Nephron (organoid): ENCODE results near the gene ZNF705A.
"Not testable (repeated sequence)": the region's sequence is repeated elsewhere in the genome, so short reads cannot be mapped to it uniquely, and the experiment has no call there.

Experiments
- H3K27ac Mint-ChIP-seq, 3 experiments: 2 replicates each; pipeline ENCODE4 v1.8.0; 2020; ENCODE audit warnings: mixed read lengths in 3 of 3, mild to moderate bottlenecking in 2 of 3, moderate library complexity in 1 of 3
- H3K27me3 Mint-ChIP-seq: 2 replicates; pipeline ENCODE4 v1.8.0; 2021; ENCODE audit warnings: low read depth, mild to moderate bottlenecking, moderate library complexity, mixed read lengths
- H3K36me3 Mint-ChIP-seq: 2 replicates; pipeline ENCODE4 v1.8.0; 2020; ENCODE audit warnings: low read depth, mixed read lengths
- H3K4me1 Mint-ChIP-seq: 2 replicates; pipeline ENCODE4 v1.8.0; 2020; ENCODE audit warnings: mixed read lengths
- H3K4me3 Mint-ChIP-seq, 3 experiments: 2 replicates each; pipeline ENCODE4 v1.8.0; 2020; ENCODE audit warnings: mild to moderate bottlenecking in 3 of 3, mixed read lengths in 3 of 3, moderate library complexity in 2 of 3
- H3K9me3 Mint-ChIP-seq: 2 replicates; pipeline ENCODE4 v1.8.0; 2020; ENCODE audit warnings: mixed read lengths
- TF ChIP-seq, protein P1 (sequence below), 3 experiments: fragments of 200-600 bp; sonication (generic); IDR thresholded peaks; one replicate each; pipeline ENCODE4 v1.5.0; 2021; ENCODE audit warnings: antibody characterized with exemption in 3 of 3; ENCODE audit not compliant: unreplicated experiment in 3 of 3

Gene ZNF705A

DNA sequence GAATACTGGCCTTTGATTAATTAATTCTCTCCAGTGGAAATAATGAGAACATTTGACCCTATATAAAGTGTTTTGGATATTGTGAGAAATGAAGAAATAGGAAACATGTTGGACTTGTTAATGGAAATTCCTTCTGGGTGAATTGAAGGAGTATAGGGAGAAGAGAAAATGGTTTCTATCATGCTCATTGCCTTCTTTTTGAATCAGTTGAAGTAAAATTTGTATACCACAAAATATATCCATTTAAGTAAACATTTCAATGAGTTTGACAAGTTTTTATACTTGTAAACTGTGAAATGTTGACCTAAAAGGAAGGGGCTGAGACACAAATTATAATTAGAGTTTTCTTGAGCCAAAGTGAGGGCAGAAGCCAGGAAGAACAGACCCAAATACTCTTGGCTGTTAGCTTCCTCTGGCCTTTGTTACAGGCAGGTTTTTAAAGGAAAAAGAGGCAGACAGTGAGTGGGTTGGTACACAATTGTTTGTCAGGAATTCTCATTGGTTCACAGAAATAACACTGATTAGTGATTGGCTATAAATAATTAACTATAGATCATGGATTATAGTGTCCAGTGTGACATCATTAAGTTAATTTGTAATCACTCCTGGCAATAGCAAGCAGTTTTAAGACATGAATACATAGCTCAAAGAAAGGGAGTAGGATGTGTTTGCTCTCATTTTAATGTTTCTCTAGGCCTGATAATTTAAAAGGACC is 826 bp downstream of the ZNF705A start:
- Mint-ChIP-seq H3K27me3 (no peaks in the 10 kb centered on the region), H3K36me3 (no peaks in the 10 kb centered on the region), H3K4me1 (no peaks in the 10 kb centered on the region), H3K9me3 (no peaks in the 10 kb centered on the region), H3K4me3 (no peak overlapping the region), H3K27ac (peak overlapping the region in 1 of 3 experiments; percentile 35)
- TF ChIP-seq, protein P1, sequence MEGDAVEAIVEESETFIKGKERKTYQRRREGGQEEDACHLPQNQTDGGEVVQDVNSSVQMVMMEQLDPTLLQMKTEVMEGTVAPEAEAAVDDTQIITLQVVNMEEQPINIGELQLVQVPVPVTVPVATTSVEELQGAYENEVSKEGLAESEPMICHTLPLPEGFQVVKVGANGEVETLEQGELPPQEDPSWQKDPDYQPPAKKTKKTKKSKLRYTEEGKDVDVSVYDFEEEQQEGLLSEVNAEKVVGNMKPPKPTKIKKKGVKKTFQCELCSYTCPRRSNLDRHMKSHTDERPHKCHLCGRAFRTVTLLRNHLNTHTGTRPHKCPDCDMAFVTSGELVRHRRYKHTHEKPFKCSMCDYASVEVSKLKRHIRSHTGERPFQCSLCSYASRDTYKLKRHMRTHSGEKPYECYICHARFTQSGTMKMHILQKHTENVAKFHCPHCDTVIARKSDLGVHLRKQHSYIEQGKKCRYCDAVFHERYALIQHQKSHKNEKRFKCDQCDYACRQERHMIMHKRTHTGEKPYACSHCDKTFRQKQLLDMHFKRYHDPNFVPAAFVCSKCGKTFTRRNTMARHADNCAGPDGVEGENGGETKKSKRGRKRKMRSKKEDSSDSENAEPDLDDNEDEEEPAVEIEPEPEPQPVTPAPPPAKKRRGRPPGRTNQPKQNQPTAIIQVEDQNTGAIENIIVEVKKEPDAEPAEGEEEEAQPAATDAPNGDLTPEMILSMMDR (IDR thresholded peaks at IDR 0.05; ENCODE audit: unreplicated experiment in 3 of 3): no peak

DNA sequence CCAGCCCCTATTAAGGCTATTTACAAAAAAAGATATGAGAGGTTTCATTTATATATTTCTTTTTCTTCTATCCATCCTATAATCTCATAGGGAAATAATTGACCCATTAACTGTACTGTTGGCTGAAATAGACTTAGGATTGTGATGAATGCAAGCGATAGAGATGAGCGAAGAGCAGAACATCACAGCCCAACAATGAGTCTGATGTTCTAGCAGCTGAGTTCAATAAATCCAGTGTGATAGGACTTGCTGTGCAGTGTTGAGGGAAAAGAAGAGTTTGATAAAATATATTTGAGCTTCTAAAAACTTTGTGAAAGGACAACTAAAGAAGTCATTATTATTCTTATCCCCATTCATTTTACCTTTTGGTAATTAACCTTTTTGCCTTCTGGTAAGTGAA is 16.1 kb downstream of the ZNF705A start:
- not testable (repeated sequence) for H3K27me3 Mint-ChIP-seq, H3K4me3 Mint-ChIP-seq, H3K36me3 Mint-ChIP-seq, H3K4me1 Mint-ChIP-seq, H3K9me3 Mint-ChIP-seq, H3K27ac Mint-ChIP-seq

DNA sequence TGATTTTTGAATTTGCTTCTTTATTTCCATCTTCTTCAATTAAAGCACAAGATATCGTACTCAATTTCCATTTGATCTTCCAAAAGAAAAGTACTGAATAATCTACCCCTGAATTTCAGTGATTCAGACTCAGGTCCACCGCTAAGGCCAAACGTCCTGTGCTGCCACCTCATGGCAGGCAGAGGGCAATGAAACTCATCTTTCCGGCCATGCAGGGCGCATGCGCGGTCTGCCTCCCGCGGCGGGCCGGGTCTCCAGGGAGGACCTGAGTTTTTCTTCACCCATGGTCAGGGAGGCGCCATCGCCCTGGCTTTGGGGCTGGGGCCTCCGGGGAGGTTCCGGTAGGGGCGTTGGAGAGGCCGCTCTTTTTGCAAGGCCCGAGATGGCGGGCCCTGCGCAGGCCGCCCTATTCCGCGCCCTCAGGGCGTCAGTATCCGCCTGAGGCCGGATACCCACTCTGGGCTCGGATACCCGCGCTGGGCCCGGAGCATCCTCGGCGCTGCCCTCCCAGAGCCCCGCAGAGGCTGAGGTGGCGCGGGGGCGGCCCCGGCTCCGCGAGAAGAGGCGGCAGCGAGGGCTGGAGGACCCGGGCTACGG is 23.3 kb downstream of the ZNF705A start:
- not testable (repeated sequence) for H3K27me3 Mint-ChIP-seq, H3K9me3 Mint-ChIP-seq, H3K36me3 Mint-ChIP-seq
- Mint-ChIP-seq H3K4me3 (peak overlapping the region; percentile 69 to 77 (median 74)), H3K4me1 (peaks cover 10% of the 10 kb centered on the region), H3K27ac (peak overlapping the region in 1 of 3 experiments; percentile 3)
- TF ChIP-seq, protein P1 (IDR thresholded peaks at IDR 0.05; ENCODE audit: unreplicated experiment in 3 of 3): peak; percentile 70 to 74 (median 73)

DNA sequence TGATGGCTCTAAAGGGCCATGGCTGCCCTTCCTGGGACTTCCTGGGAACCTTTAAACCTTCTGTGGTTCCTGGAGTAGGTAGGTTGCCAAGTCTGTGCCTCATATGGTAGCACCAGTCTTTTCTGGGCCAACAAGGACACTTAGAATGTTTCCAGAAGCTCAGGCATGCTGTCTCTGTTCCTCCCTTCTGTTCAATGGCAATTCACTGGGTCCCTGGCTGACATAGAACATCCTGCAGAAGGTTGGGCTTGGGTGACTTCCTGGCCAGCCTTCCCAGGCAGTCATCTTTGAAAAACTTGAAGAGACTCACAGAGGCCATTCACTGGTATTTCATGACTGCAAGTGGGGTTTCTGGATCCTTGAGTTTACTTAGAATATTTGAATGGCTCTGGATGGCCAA is 24.5 kb downstream of the ZNF705A start:
- Mint-ChIP-seq H3K27ac (peak overlapping the region in 2 of 3 experiments; percentile 52 to 61), H3K4me1 (peaks cover 10% of the 10 kb centered on the region), H3K4me3 (peak overlapping the region; percentile 69 to 86 (median 83))
- not testable (repeated sequence) for H3K36me3 Mint-ChIP-seq, H3K27me3 Mint-ChIP-seq, H3K9me3 Mint-ChIP-seq

DNA sequence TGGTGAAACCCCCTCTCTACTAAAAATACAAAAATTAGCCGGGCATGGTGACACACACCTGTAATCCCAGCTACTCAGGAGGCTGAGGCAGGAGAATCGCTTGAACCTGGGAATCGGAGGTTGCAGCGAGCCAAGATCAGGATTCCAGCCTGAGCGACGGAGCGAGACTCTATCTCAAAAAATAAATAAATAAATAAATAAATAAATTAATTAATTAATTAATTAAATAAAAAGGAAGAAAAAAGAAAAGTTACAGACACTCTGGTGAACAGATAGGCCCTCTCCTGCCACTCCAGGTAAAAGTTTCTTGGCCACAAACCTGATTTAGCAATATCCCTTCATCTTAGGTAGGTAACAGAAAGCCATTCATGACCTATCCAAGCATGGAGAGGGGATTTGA is 26.1 kb downstream of the ZNF705A start:
- peaks cover 10% of the 10 kb centered on the region for H3K4me1 Mint-ChIP-seq

DNA sequence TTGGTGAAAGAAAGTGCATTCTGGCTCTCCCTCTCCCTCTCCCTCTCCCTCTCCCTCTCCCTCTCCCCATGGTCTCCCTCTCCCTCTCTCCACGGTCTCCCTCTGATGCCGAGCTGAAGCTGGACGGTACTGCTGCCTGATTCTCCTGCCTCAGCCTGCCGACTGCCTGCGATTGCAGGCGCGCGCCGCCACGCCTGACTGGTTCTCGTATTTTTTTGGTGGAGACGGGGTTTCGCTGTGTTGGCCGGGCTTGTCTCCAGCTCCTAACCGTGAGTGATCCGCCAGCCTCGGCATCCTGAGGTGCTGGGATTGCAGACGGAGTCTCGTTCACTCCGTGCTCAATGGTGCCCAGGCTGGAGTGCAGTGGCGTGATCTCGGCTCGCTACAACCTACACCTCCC is 26.5 kb downstream of the ZNF705A start:
- peaks cover 10% of the 10 kb centered on the region for H3K4me1 Mint-ChIP-seq
- H3K4me3 Mint-ChIP-seq, H3K27ac Mint-ChIP-seq, H3K27me3 Mint-ChIP-seq, H3K9me3 Mint-ChIP-seq, H3K36me3 Mint-ChIP-seq: not testable (repeated sequence)

More for the DNA sequence above, 26.1 kb downstream of the ZNF705A start:
- H3K36me3 Mint-ChIP-seq, H3K9me3 Mint-ChIP-seq, H3K4me3 Mint-ChIP-seq, H3K27ac Mint-ChIP-seq, H3K27me3 Mint-ChIP-seq: not testable (repeated sequence)

DNA sequence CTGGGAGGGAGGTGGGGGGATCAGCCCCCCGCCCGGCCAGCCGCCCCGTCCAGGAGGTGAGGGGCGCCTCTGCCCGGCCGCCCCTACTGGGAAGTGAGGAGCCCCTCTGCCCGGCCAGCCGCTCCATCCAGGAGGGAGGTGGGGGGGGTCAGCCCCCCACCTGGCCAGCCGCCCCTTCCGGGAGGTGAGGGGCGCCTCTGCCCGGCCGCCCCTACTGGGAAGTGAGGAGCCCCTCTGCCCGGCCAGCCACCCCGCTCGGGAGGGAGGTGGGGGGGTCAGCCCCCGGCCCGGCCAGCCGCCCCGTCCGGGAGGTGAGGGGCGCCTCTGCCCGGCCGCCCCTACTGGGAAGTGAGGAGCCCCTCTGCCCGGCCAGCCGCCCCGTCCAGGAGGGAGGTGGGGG is 27.4 kb downstream of the ZNF705A start:
- not testable (repeated sequence) for H3K27me3 Mint-ChIP-seq, H3K4me3 Mint-ChIP-seq, H3K27ac Mint-ChIP-seq, H3K9me3 Mint-ChIP-seq, H3K36me3 Mint-ChIP-seq
- H3K4me1 Mint-ChIP-seq: peaks cover 10% of the 10 kb centered on the region

DNA sequence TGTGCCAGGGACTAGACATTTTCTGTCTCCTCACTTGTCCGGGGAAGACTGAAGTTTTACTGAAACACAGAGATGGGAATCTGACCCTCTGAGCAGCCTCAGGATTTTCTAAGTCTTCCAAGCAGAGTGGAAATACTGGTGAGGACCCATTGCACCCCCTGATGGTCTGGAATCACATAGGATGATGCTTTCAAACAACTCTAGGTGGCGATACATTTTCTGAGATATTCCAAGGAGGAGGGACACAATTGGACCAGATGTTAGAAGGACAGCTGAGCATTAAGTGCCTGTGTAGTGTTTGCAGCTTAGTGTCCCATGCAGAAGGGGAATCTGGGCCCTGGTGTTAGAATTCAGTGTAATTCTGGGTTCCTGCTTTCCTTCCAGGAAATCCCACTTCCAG is 31.3 kb downstream of the ZNF705A start:
- H3K4me1 Mint-ChIP-seq, H3K9me3 Mint-ChIP-seq, H3K27ac Mint-ChIP-seq, H3K4me3 Mint-ChIP-seq, H3K27me3 Mint-ChIP-seq, H3K36me3 Mint-ChIP-seq: not testable (repeated sequence)

DNA sequence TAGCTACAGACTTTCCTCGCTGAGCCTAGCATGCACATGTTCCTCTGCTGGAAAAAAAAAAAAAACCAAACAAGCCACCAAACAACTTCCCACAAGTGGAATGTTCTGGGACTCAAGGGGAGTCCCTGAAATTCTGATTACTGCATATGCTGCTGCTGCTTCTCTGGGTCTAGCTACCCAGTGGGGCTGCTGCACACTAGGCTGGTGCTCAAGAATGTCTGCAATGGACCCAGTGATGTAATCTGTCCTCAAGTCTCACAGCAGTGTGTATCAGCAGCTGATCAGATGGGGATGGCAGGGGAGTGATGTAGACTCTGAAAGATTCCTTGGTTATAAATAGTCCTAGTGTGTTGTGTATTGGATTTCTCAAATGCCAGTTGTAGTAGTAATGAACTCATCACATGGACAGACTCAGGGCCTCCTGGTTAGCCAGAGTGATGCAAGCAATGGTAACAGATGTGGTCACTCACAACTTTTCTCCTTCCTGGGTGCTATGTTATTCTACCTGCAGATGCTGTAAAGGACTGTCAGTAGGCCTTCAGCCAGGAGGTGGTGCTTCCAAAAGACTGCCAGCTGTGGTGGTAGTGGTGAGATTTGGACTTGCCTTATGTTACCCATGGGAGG is 41.0 kb downstream of the ZNF705A start:
- not testable (repeated sequence) for H3K4me1 Mint-ChIP-seq, H3K9me3 Mint-ChIP-seq, H3K27ac Mint-ChIP-seq, H3K4me3 Mint-ChIP-seq, H3K27me3 Mint-ChIP-seq
- peaks cover 15% of the 10 kb centered on the region for H3K36me3 Mint-ChIP-seq

DNA sequence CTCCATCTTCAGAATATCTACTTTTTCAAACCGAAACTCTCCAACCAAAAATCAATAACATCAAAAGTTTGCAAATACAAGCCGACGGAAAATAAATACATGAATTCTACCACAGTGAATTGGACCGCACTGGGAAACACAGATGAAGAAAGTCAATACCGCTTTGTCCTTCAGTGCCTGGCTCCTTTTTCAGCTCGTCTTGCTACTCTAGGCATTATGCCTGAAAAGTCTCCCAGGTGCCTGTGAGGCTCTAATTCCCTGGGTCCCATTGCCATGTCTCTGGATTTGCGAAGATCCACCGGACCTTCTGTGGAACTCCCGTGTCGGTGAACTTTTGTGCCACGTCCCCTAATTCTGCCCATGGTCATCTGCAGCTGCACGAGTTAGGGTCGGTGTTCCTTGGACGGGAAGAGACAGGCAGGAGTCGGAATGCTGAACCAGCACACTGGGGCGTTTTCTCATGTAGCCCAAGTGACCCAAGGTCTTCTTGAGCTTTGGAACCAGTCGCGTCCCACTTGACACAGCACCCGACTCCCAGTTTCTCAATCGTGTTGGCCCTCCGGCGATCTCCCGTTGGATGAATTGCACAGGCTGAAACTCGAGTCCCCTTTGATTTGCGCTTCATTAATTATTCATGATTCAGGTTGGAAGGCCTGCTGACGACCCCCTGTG is 62.0 kb downstream of the ZNF705A start:
- not testable (repeated sequence) for H3K4me3 Mint-ChIP-seq

DNA sequence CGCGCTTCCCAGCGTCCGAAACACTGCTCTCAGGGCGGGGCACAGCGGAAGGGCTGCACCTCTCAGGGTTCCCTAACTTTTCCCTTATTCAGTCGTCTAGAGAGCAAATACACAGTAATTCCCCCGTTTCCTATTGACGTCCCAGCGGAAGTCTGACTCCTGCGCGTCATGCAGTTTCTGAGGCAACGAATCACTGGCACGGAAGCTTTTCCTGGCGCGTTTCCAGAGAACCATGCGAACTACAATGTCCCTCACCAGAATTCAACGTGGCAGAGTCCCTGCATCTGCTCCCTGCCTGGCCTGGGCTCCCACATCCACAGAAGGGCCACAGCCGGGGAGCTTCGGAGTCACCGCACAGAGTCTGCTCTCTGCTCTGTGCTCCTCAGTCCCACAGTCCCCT is 64.6 kb downstream of the ZNF705A start:
- not testable (repeated sequence) for H3K27me3 Mint-ChIP-seq, H3K4me3 Mint-ChIP-seq, H3K36me3 Mint-ChIP-seq, H3K4me1 Mint-ChIP-seq, H3K27ac Mint-ChIP-seq
- peaks cover 28% of the 10 kb centered on the region for H3K9me3 Mint-ChIP-seq

More for the DNA sequence above, 62.0 kb downstream of the ZNF705A start:
- not testable (repeated sequence) for H3K36me3 Mint-ChIP-seq, H3K27ac Mint-ChIP-seq, H3K27me3 Mint-ChIP-seq, H3K4me1 Mint-ChIP-seq
- peaks cover 13% of the 10 kb centered on the region for H3K9me3 Mint-ChIP-seq

DNA sequence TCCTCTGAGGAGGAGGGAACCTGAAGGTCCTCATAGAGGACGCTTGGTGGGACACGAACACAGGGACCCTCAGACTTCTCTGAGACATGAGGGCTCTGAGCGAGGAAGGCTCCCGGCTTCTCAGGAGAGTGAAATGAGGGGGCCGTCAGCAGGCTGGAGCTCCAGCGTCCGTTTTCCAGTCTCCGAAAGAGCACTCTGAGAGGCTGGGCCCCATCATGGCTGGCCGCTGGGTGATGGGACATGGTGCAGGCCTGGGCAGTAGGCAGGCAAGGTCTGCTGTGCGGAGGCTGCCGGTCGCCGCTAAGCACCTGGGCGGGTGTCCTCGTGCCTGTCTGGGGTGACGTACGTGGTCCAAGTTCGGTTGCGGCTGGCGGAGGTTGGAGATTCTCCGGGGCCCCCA is 65.0 kb downstream of the ZNF705A start:
- H3K4me1 Mint-ChIP-seq, H3K27ac Mint-ChIP-seq, H3K27me3 Mint-ChIP-seq, H3K36me3 Mint-ChIP-seq, H3K4me3 Mint-ChIP-seq: not testable (repeated sequence)
- H3K9me3 Mint-ChIP-seq: peaks cover 30% of the 10 kb centered on the region

DNA sequence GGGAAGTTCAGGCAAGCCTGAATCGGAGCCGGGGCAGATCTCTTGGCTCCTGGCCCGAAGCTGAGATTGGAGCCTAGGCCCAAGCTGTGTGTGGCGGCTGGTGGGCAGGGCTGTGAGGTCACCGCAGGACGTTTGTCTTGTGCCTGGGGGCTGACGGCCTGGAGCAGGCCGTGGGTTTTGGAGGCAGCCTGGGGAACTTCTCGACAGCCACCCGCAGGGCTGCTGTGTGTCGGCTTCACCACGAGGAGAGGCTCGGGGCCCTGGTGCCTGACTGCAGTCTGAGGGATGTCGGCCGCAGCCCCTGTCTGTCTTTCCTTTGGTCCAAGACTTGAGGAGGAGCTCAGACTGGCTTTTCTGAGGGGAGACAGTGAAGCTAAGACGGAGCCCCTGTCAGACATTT is 65.5 kb downstream of the ZNF705A start:
- not testable (repeated sequence) for H3K4me3 Mint-ChIP-seq

More for the DNA sequence above, 65.5 kb downstream of the ZNF705A start:
- H3K27me3 Mint-ChIP-seq, H3K4me1 Mint-ChIP-seq, H3K36me3 Mint-ChIP-seq, H3K27ac Mint-ChIP-seq: not testable (repeated sequence)
- peaks cover 30% of the 10 kb centered on the region for H3K9me3 Mint-ChIP-seq
